Hematopoietic multipotent progenitor cell treated with erythropoietin and hydrocortisone succinate and interleukin-3 and kit ligand, for 15 days (in vitro differentiated cells): Measurements from ENCODE around the gene CPE.

Experiments used
- DNase-seq: peaks from one replicate; pipeline ENCODE4 v3.0.0-alpha.2; 2015; ENCODE audit warnings: low spot score

CPE gene

GRCh38 chr4:165508372-165509120 lies 129.7 kb downstream of the CPE start:
- no peak for DNase-seq

GRCh38 chr4:165512424-165512823 lies 133.6 kb downstream of the CPE start:
- DNase-seq: no peak

GRCh38 chr4:165514739-165515138 lies 135.9 kb downstream of the CPE start:
- no peak for DNase-seq

- DNase-seq: no peak
These were observed 136.4 kb downstream of the CPE start for GRCh38 chr4:165515201-165515600.

GRCh38 chr4:165516281-165516833 lies 137.5 kb downstream of the CPE start:
- DNase-seq: no peak

GRCh38 chr4:165517216-165517615 lies 138.4 kb downstream of the CPE start:
- no peak for DNase-seq

GRCh38 chr4:165518024-165518616 lies 139.3 kb downstream of the CPE start:
- DNase-seq: no peak

- no peak for DNase-seq
These were observed 139.9 kb downstream of the CPE start for GRCh38 chr4:165518686-165519085.

GRCh38 chr4:165519591-165519990 lies 140.8 kb downstream of the CPE start:
- DNase-seq: no peak

- DNase-seq: no peak
These were observed 141.3 kb downstream of the CPE start for GRCh38 chr4:165520086-165520485.

- no peak for DNase-seq
These were observed 143.2 kb downstream of the CPE start for GRCh38 chr4:165522050-165522449.

- no peak for DNase-seq
These were observed 145.9 kb downstream of the CPE start for GRCh38 chr4:165524532-165525190.

- DNase-seq: no peak
These were observed 154.2 kb downstream of the CPE start for GRCh38 chr4:165532976-165533375.

- peak; percentile 41 for DNase-seq
These were observed 158.3 kb downstream of the CPE start for GRCh38 chr4:165537028-165537648.

- DNase-seq: no peak
These were observed 161.0 kb downstream of the CPE start for GRCh38 chr4:165539801-165540200.

- no peak for DNase-seq
These were observed 161.5 kb downstream of the CPE start for GRCh38 chr4:165540206-165540830.

- no peak for DNase-seq
These were observed 163.1 kb downstream of the CPE start for GRCh38 chr4:165541851-165542459.

GRCh38 chr4:165542476-165542875 lies 163.7 kb downstream of the CPE start:
- DNase-seq: no peak
